Suprapubic skin (tissue), 3 donors: Measurements from ENCODE around the gene OAF.
"Not testable (repeated sequence)": the region's sequence is repeated elsewhere in the genome, so short reads cannot be mapped to it uniquely, and the experiment has no call there.

Experiments used
- POLR2A ChIP-seq, 2 donors: fragments of 450-650 bp; IDR thresholded peaks; one replicate each; pipeline ENCODE4 v1.6.1; 2017; ENCODE audit warnings: antibody characterized with exemption in 2 of 2, mild to moderate bottlenecking in 2 of 2, moderate library complexity in 2 of 2
- TF ChIP-seq, protein P1 (sequence below), 2 donors: fragments of 200-600 bp in 1 of 2; fragments of 450-650 bp in 1 of 2; sonication (generic) in 1 of 2; IDR thresholded peaks; one replicate each; pipeline ENCODE4 v1.5.1; 2016 to 2019; ENCODE audit warnings: antibody characterized with exemption in 2 of 2, mild to moderate bottlenecking in 1 of 2, moderate library complexity in 1 of 2

GRCh38 chr11:120180063-120180462 is 30.8 kb upstream of the OAF start:
- TF ChIP-seq, protein P1, sequence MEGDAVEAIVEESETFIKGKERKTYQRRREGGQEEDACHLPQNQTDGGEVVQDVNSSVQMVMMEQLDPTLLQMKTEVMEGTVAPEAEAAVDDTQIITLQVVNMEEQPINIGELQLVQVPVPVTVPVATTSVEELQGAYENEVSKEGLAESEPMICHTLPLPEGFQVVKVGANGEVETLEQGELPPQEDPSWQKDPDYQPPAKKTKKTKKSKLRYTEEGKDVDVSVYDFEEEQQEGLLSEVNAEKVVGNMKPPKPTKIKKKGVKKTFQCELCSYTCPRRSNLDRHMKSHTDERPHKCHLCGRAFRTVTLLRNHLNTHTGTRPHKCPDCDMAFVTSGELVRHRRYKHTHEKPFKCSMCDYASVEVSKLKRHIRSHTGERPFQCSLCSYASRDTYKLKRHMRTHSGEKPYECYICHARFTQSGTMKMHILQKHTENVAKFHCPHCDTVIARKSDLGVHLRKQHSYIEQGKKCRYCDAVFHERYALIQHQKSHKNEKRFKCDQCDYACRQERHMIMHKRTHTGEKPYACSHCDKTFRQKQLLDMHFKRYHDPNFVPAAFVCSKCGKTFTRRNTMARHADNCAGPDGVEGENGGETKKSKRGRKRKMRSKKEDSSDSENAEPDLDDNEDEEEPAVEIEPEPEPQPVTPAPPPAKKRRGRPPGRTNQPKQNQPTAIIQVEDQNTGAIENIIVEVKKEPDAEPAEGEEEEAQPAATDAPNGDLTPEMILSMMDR (IDR thresholded peaks at IDR 0.05), result not testable (repeated sequence)
- TF ChIP-seq POLR2A (IDR thresholded peaks at IDR 0.05), result not testable (repeated sequence)
